HEK293 (cell line): ENCODE measurements around the gene ARHGAP23.

ENCODE experiments used
- CTCF ChIA-PET: fragments of 350-600 bp; formaldehyde crosslinking; extraction: SDS; loops from one replicate; lab custom pipeline; 2021; ENCODE audit warnings: antibody characterized with exemption; lab: Yijun Ruan, JAX
- POLR2A ChIA-PET: fragments of 300-600 bp; formaldehyde crosslinking; extraction: SDS; loops from one replicate; lab custom pipeline; 2020; ENCODE audit warnings: antibody characterized with exemption, inconsistent platforms; lab: Yijun Ruan, JAX
- H3K27ac ChIP-seq: fragments of 200-500 bp; sonication (Bioruptor generic); 2 replicates; pipeline ENCODE4 v1.5.1; 2014; ENCODE audit warnings: low read depth, low read length, control low read depth, inconsistent platforms; ENCODE audit errors: extremely low read depth
- H3K36me3 ChIP-seq, 2 experiments: fragments of 200-500 bp in 1 of 2; sonication (Bioruptor generic) in 1 of 2; 1 replicate in 1 of 2; 2 replicates in 1 of 2; pipeline ENCODE4 v1.5.1; 2014 to 2017; ENCODE audit warnings: inconsistent platforms in 2 of 2, low read length in 2 of 2; ENCODE audit not compliant: control insufficient read depth in 2 of 2, insufficient read depth in 1 of 2
- H3K4me1 ChIP-seq: fragments of 200-500 bp; sonication (Bioruptor generic); 2 replicates; pipeline ENCODE4 v1.5.1; 2014; ENCODE audit warnings: mild to moderate bottlenecking, low read length, inconsistent platforms; ENCODE audit not compliant: control insufficient read depth, insufficient read depth
- H3K4me3 ChIP-seq: 2 replicates; pipeline ENCODE4 v1.5.1; 2011; ENCODE audit warnings: low read depth, mild to moderate bottlenecking, control low read depth, low read length, moderate library complexity
- H3K9me3 ChIP-seq: fragments of 200-500 bp; sonication (Bioruptor generic); 2 replicates; pipeline ENCODE4 v1.5.1; 2014; ENCODE audit warnings: low read depth, low read length, inconsistent platforms; ENCODE audit not compliant: control insufficient read depth, insufficient read depth
- BCL11A ChIP-seq: fragments of 450-650 bp; formaldehyde crosslinking; IDR thresholded peaks from 2 replicates; pipeline ENCODE4 v1.5.1; 2016; ENCODE audit warnings: low read depth, missing biosample characterization, missing genetic modification characterization
- BCL11B ChIP-seq: fragments of 450-650 bp; formaldehyde crosslinking; IDR thresholded peaks from 2 replicates; pipeline ENCODE4 v1.5.1; 2016; ENCODE audit warnings: low read depth, missing biosample characterization, missing genetic modification characterization
- FEZF1 ChIP-seq: fragments of 450-650 bp; formaldehyde crosslinking; IDR thresholded peaks from 2 replicates; pipeline ENCODE4 v1.5.1; 2016; ENCODE audit warnings: missing biosample characterization, missing genetic modification characterization
- KLF17 ChIP-seq: fragments of 450-650 bp; formaldehyde crosslinking; IDR thresholded peaks from 2 replicates; pipeline ENCODE4 v1.5.1; 2016; ENCODE audit warnings: missing biosample characterization, missing genetic modification characterization
- SALL2 ChIP-seq: fragments of 450-650 bp; formaldehyde crosslinking; IDR thresholded peaks from 2 replicates; pipeline ENCODE4 v1.5.0; 2017; ENCODE audit warnings: missing biosample characterization, mild to moderate bottlenecking, missing genetic modification characterization, borderline replicate concordance
- ZBTB17 ChIP-seq: fragments of 450-650 bp; formaldehyde crosslinking; IDR thresholded peaks from 2 replicates; pipeline ENCODE4 v1.5.1; 2016; ENCODE audit warnings: missing biosample characterization, missing genetic modification characterization
- ZBTB49 ChIP-seq: fragments of 450-650 bp; formaldehyde crosslinking; IDR thresholded peaks from 2 replicates; pipeline ENCODE4 v1.5.1; 2016; ENCODE audit warnings: missing biosample characterization, missing genetic modification characterization, low read depth
- ZNF157 ChIP-seq: fragments of 450-650 bp; formaldehyde crosslinking; IDR thresholded peaks from 2 replicates; pipeline ENCODE4 v1.5.1; 2016; ENCODE audit warnings: missing biosample characterization, missing genetic modification characterization
- ZNF391 ChIP-seq: fragments of 450-650 bp; formaldehyde crosslinking; IDR thresholded peaks from 2 replicates; pipeline ENCODE4 v1.5.1; 2016; ENCODE audit warnings: low read depth, missing biosample characterization, missing genetic modification characterization, borderline replicate concordance
- ZNF473 ChIP-seq: fragments of 450-650 bp; formaldehyde crosslinking; IDR thresholded peaks from 2 replicates; pipeline ENCODE4 v1.5.1; 2017; ENCODE audit warnings: missing biosample characterization, missing genetic modification characterization
- ZNF48 ChIP-seq: fragments of 450-650 bp; formaldehyde crosslinking; IDR thresholded peaks from 2 replicates; pipeline ENCODE4 v1.5.1; 2016; ENCODE audit warnings: missing biosample characterization, missing genetic modification characterization
- ZNF600 ChIP-seq: fragments of 450-650 bp; formaldehyde crosslinking; IDR thresholded peaks from 2 replicates; pipeline ENCODE4 v1.5.1; 2016; ENCODE audit warnings: missing biosample characterization, missing genetic modification characterization
- ZNF626 ChIP-seq: fragments of 450-650 bp; sonication (Bioruptor Pico); formaldehyde crosslinking; IDR thresholded peaks from 2 replicates; pipeline ENCODE4 v1.5.1; 2018; ENCODE audit warnings: missing biosample characterization, missing genetic modification characterization, inconsistent platforms
- ZSCAN23 ChIP-seq: fragments of 450-650 bp; formaldehyde crosslinking; IDR thresholded peaks from 2 replicates; pipeline ENCODE4 v1.5.1; 2016; ENCODE audit warnings: missing biosample characterization, missing genetic modification characterization
- TF ChIP-seq, protein P1 (sequence below): fragments of 450-650 bp; formaldehyde crosslinking; IDR thresholded peaks from 2 replicates; pipeline ENCODE4 v1.5.1; 2016; ENCODE audit warnings: missing biosample characterization, missing genetic modification characterization
- TF ChIP-seq, protein P2 (sequence below): fragments of 450-650 bp; formaldehyde crosslinking; IDR thresholded peaks from 2 replicates; pipeline ENCODE4 v1.5.1; 2016; ENCODE audit warnings: missing biosample characterization, missing genetic modification characterization
- TF ChIP-seq, protein P3 (sequence below): fragments of 450-650 bp; formaldehyde crosslinking; IDR thresholded peaks from 2 replicates; pipeline ENCODE4 v1.5.1; 2017; ENCODE audit warnings: missing biosample characterization, missing genetic modification characterization
- TF ChIP-seq, protein P4 (sequence below): fragments of 450-650 bp; formaldehyde crosslinking; IDR thresholded peaks from 2 replicates; pipeline ENCODE4 v1.5.1; 2016; ENCODE audit warnings: missing biosample characterization, missing genetic modification characterization

The ARHGAP23 gene

GRCh38 chr17:38405654-38406053, 22.6 kb upstream of the ARHGAP23 start (continued):
- TF ChIP-seq, protein P1, sequence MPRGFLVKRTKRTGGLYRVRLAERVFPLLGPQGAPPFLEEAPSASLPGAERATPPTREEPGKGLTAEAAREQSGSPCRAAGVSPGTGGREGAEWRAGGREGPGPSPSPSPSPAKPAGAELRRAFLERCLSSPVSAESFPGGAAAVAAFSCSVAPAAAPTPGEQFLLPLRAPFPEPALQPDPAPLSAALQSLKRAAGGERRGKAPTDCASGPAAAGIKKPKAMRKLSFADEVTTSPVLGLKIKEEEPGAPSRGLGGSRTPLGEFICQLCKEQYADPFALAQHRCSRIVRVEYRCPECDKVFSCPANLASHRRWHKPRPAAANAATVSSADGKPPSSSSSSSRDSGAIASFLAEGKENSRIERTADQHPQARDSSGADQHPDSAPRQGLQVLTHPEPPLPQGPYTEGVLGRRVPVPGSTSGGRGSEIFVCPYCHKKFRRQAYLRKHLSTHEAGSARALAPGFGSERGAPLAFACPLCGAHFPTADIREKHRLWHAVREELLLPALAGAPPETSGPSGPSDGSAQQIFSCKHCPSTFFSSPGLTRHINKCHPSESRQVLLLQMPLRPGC (tag by site-specific recombination) = no peak
- TF ChIP-seq, protein P2, sequence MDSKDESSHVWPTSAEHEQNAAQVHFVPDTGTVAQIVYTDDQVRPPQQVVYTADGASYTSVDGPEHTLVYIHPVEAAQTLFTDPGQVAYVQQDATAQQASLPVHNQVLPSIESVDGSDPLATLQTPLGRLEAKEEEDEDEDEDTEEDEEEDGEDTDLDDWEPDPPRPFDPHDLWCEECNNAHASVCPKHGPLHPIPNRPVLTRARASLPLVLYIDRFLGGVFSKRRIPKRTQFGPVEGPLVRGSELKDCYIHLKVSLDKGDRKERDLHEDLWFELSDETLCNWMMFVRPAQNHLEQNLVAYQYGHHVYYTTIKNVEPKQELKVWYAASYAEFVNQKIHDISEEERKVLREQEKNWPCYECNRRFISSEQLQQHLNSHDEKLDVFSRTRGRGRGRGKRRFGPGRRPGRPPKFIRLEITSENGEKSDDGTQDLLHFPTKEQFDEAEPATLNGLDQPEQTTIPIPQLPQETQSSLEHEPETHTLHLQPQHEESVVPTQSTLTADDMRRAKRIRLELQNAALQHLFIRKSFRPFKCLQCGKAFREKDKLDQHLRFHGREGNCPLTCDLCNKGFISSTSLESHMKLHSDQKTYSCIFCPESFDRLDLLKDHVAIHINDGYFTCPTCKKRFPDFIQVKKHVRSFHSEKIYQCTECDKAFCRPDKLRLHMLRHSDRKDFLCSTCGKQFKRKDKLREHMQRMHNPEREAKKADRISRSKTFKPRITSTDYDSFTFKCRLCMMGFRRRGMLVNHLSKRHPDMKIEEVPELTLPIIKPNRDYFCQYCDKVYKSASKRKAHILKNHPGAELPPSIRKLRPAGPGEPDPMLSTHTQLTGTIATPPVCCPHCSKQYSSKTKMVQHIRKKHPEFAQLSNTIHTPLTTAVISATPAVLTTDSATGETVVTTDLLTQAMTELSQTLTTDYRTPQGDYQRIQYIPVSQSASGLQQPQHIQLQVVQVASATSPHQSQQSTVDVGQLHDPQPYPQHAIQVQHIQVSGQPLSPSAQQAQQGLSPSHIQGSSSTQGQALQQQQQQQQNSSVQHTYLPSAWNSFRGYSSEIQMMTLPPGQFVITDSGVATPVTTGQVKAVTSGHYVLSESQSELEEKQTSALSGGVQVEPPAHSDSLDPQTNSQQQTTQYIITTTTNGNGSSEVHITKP (tag by site-specific recombination) = no peak
- TF ChIP-seq KLF17 (tag by site-specific recombination) (no peak), ZNF626 (tag by site-specific recombination) (no peak), ZNF473 (tag by site-specific recombination) (no peak), ZBTB17 (tag by site-specific recombination) (no peak), ZBTB49 (tag by site-specific recombination) (no peak), ZNF48 (tag by site-specific recombination) (no peak), FEZF1 (tag by site-specific recombination) (no peak)
- TF ChIP-seq, protein P3, sequence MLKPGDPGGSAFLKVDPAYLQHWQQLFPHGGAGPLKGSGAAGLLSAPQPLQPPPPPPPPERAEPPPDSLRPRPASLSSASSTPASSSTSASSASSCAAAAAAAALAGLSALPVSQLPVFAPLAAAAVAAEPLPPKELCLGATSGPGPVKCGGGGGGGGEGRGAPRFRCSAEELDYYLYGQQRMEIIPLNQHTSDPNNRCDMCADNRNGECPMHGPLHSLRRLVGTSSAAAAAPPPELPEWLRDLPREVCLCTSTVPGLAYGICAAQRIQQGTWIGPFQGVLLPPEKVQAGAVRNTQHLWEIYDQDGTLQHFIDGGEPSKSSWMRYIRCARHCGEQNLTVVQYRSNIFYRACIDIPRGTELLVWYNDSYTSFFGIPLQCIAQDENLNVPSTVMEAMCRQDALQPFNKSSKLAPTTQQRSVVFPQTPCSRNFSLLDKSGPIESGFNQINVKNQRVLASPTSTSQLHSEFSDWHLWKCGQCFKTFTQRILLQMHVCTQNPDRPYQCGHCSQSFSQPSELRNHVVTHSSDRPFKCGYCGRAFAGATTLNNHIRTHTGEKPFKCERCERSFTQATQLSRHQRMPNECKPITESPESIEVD (tag by site-specific recombination) = no peak

- no peaks in the 10 kb centered on the region for H3K36me3 ChIP-seq
- H3K27ac ChIP-seq = no peak overlapping the region
- CTCF ChIA-PET = interaction anchor here (1.4 to 14.8 kb wide), 2 partner anchors 59 to 61 kb away, joined by 5 to 324 read pairs; partner anchors contain the start of gene SOCS7
- H3K4me1 ChIP-seq = peaks cover 7% of the 10 kb centered on the region
- no peak for TF ChIP-seq SALL2
- TF ChIP-seq BCL11B (tag by site-specific recombination) = no peak
- TF ChIP-seq ZSCAN23 (tag by site-specific recombination) = no peak
- no peak for TF ChIP-seq ZNF157 (tag by site-specific recombination)
- no peak for TF ChIP-seq ZNF391
- no peak for TF ChIP-seq ZNF600 (tag by site-specific recombination)
- TF ChIP-seq, protein P4, sequence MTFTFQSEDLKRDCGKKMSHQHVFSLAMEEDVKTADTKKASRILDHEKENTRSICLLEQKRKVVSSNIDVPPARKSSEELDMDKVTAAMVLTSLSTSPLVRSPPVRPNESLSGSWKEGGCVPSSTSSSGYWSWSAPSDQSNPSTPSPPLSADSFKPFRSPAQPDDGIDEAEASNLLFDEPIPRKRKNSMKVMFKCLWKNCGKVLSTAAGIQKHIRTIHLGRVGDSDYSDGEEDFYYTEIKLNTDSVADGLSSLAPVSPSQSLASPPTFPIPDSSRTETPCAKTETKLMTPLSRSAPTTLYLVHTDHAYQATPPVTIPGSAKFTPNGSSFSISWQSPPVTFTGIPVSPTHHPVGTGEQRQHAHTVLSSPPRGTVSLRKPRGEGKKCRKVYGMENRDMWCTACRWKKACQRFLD = no peak
- TF ChIP-seq BCL11A (tag by site-specific recombination) = no peak
- no peak overlapping the region for H3K4me3 ChIP-seq
- no peaks in the 10 kb centered on the region for H3K9me3 ChIP-seq
- POLR2A ChIA-PET = no interaction called here
These were observed 18.1 kb upstream of the ARHGAP23 start for GRCh38 chr17:38410201-38410600.
